Vein endothelial cell (primary cell): ENCODE measurements around the gene KIAA1958. TPM values are rescaled to one million over a fixed set of nuclear protein-coding genes. Genes with fewer than 3 reads are reported as not detected.

Source experiments
- total RNA-seq: library from RNA; depleted of rRNA; stranded (reverse); fragments of >200 nt; gene quantifications from 2 replicates; pipeline ENCODE4 v1.2.3, GENCODE V29; 2012

Gene KIAA1958
- 1.9 and 2.9 TPM in 2 replicates for total RNA-seq

GRCh38 chr9:112486221-112487007 is at the start of gene KIAA1958:
KIAA1958 (plus strand) TSS chr9:112486827; CDS start chr9:112574081, 87,254 bp downstream.

GRCh38 chr9:112717661-112718331 is 231.2 kb downstream of the KIAA1958 start, which contains the start of gene INIP:
INIP (minus strand) TSS chr9:112718117; CDS start chr9:112716485, 1,632 bp downstream.

Other genes starting within 250 kb of the KIAA1958 start
- 62.7 and 79.8 TPM in 2 replicates for gene PTBP3, start 153.2 kb upstream of the KIAA1958 start, total RNA-seq
- gene HSDL2, start 106.7 kb upstream of the KIAA1958 start, total RNA-seq, result 24.6 and 32.0 TPM in 2 replicates
- gene INIP, start 231.3 kb downstream of the KIAA1958 start, total RNA-seq, result 17.6 and 25.9 TPM in 2 replicates